Activated naive CD4-positive, alpha-beta T cell treated with anti-CD3 and anti-CD28 coated beads, Interleukin-2, amount 50 U/mL, for 24 hours (primary cell): Measurements from ENCODE around the gene TCERG1L.
"Not testable (repeated sequence)": the region's sequence is repeated elsewhere in the genome, so short reads cannot be mapped to it uniquely, and the experiment has no call there.

Experiments used
- H3K27ac Mint-ChIP-seq: one replicate; pipeline ENCODE4 v1.8.0; 2021; ENCODE audit warnings: mild to moderate bottlenecking, mixed read lengths
- H3K27me3 Mint-ChIP-seq: one replicate; pipeline ENCODE4 v1.8.0; 2021; ENCODE audit warnings: mixed read lengths
- H3K36me3 Mint-ChIP-seq: one replicate; pipeline ENCODE4 v1.8.0; 2021; ENCODE audit warnings: mixed read lengths
- H3K4me1 Mint-ChIP-seq: one replicate; pipeline ENCODE4 v1.8.0; 2021; ENCODE audit warnings: mixed read lengths
- H3K4me3 Mint-ChIP-seq: one replicate; pipeline ENCODE4 v1.8.0; 2021; ENCODE audit warnings: mild to moderate bottlenecking, mixed read lengths
- H3K9me3 Mint-ChIP-seq: one replicate; pipeline ENCODE4 v1.8.0; 2021; ENCODE audit warnings: mixed read lengths

Gene TCERG1L

DNA sequence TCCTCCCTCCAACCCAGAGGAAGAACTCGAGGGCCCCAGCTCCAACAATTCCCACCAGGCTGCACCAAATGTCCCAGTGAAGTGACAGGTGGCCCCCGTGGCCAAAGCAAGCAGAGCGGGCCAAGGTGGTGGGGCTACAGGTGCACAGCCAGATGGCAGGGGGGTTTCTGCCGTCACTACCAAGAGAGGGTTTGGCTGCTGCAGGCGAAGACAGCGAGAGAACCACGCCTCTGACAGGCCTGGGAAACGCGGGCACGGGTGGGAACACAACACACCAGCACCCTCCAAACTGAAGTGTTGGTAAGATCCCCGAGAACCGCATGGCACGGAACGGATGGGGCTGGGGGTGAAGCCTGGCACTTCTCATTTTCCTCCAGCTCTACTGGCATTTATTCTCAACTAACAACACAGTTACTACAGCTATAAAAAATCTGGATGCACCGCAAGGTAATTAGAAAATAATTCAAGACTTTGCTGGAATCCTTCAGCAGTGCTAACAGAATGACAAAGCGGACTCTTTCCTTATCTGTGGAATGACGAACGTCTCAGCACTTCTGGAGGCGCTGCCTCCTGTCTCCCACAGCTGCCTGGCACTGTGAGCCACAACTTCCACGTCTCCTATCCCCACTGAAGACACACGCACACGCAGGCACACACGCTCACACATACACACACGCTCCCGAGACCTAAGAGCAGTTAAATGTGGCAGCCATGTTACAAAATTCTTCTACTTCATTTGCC lies 167.9 kb downstream of the TCERG1L start:
- Mint-ChIP-seq H3K9me3 (no peaks in the 10 kb centered on the region), H3K4me3 (no peak overlapping the region), H3K36me3 (no peaks in the 10 kb centered on the region), H3K4me1 (no peaks in the 10 kb centered on the region), H3K27ac (no peak overlapping the region), H3K27me3 (no peaks in the 10 kb centered on the region)

GRCh38 chr10:131142517-131143380 lies 168.8 kb downstream of the TCERG1L start:
- Mint-ChIP-seq H3K9me3 (no peaks in the 10 kb centered on the region), H3K4me3 (no peak overlapping the region), H3K27ac (no peak overlapping the region), H3K27me3 (no peaks in the 10 kb centered on the region), H3K36me3 (no peaks in the 10 kb centered on the region), H3K4me1 (no peaks in the 10 kb centered on the region)

GRCh38 chr10:131141645-131142516 lies 169.6 kb downstream of the TCERG1L start:
- no peaks in the 10 kb centered on the region for H3K4me1 Mint-ChIP-seq
- H3K9me3 Mint-ChIP-seq: no peaks in the 10 kb centered on the region
- H3K27me3 Mint-ChIP-seq: no peaks in the 10 kb centered on the region
- no peak overlapping the region for H3K4me3 Mint-ChIP-seq
- no peaks in the 10 kb centered on the region for H3K36me3 Mint-ChIP-seq
- no peak overlapping the region for H3K27ac Mint-ChIP-seq

GRCh38 chr10:131141207-131141606 lies 170.3 kb downstream of the TCERG1L start:
- Mint-ChIP-seq H3K4me1 (no peaks in the 10 kb centered on the region), H3K27ac (no peak overlapping the region), H3K36me3 (no peaks in the 10 kb centered on the region), H3K4me3 (no peak overlapping the region), H3K27me3 (no peaks in the 10 kb centered on the region), H3K9me3 (no peaks in the 10 kb centered on the region)

DNA sequence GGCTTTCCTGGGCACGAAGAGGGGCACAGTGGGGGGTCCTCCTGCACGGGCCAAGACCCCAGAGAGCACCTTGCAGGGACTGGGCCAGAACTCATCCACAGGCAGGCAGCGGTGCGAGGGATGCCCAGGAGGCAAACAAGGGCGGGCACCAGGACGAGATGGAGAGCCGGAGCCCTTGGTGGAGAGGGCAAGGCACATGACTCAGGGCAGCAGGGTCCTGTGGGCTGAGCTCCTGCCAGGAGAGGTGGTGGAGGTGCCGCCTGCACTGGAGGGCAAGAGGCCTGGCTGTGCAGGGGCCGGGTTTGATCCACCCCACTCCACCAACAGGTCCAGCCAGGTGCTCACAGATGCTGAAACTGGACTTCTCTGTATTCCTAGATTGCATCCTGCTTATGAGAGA lies 170.9 kb downstream of the TCERG1L start:
- Mint-ChIP-seq H3K36me3 (no peaks in the 10 kb centered on the region), H3K4me3 (no peak overlapping the region), H3K4me1 (no peaks in the 10 kb centered on the region), H3K27me3 (no peaks in the 10 kb centered on the region), H3K27ac (no peak overlapping the region), H3K9me3 (no peaks in the 10 kb centered on the region)

- Mint-ChIP-seq H3K9me3 (no peaks in the 10 kb centered on the region), H3K27me3 (no peaks in the 10 kb centered on the region), H3K4me1 (no peaks in the 10 kb centered on the region), H3K27ac (no peak overlapping the region), H3K36me3 (no peaks in the 10 kb centered on the region), H3K4me3 (no peak overlapping the region)
These were observed 174.3 kb downstream of the TCERG1L start for GRCh38 chr10:131137223-131137622.

- H3K27me3 Mint-ChIP-seq, H3K9me3 Mint-ChIP-seq, H3K36me3 Mint-ChIP-seq, H3K4me3 Mint-ChIP-seq, H3K27ac Mint-ChIP-seq, H3K4me1 Mint-ChIP-seq: not testable (repeated sequence)
These were observed 175.2 kb downstream of the TCERG1L start for GRCh38 chr10:131136336-131136735.

- H3K27ac Mint-ChIP-seq: no peak overlapping the region
- H3K9me3 Mint-ChIP-seq: no peaks in the 10 kb centered on the region
- no peaks in the 10 kb centered on the region for H3K36me3 Mint-ChIP-seq
- no peaks in the 10 kb centered on the region for H3K27me3 Mint-ChIP-seq
- H3K4me1 Mint-ChIP-seq: no peaks in the 10 kb centered on the region
- H3K4me3 Mint-ChIP-seq: no peak overlapping the region
These were observed 175.8 kb downstream of the TCERG1L start for GRCh38 chr10:131135716-131136115.

- Mint-ChIP-seq H3K4me3 (no peak overlapping the region), H3K9me3 (no peaks in the 10 kb centered on the region), H3K36me3 (no peaks in the 10 kb centered on the region), H3K27ac (no peak overlapping the region), H3K27me3 (no peaks in the 10 kb centered on the region), H3K4me1 (no peaks in the 10 kb centered on the region)
These were observed 176.9 kb downstream of the TCERG1L start for GRCh38 chr10:131134651-131135050.

- Mint-ChIP-seq H3K9me3 (no peaks in the 10 kb centered on the region), H3K36me3 (no peaks in the 10 kb centered on the region), H3K4me1 (no peaks in the 10 kb centered on the region), H3K27me3 (no peaks in the 10 kb centered on the region), H3K27ac (no peak overlapping the region), H3K4me3 (no peak overlapping the region)
These were observed 177.4 kb downstream of the TCERG1L start for GRCh38 chr10:131134001-131134576.

- Mint-ChIP-seq H3K9me3 (no peaks in the 10 kb centered on the region), H3K36me3 (no peaks in the 10 kb centered on the region), H3K4me3 (no peak overlapping the region), H3K27me3 (no peaks in the 10 kb centered on the region), H3K27ac (no peak overlapping the region), H3K4me1 (peaks cover 6% of the 10 kb centered on the region)
These were observed 178.8 kb downstream of the TCERG1L start for GRCh38 chr10:131132681-131133080.

GRCh38 chr10:131131726-131132591 lies 179.6 kb downstream of the TCERG1L start:
- no peak overlapping the region for H3K4me3 Mint-ChIP-seq
- H3K9me3 Mint-ChIP-seq: no peaks in the 10 kb centered on the region
- H3K4me1 Mint-ChIP-seq: peaks cover 13% of the 10 kb centered on the region
- H3K27ac Mint-ChIP-seq: no peak overlapping the region
- no peaks in the 10 kb centered on the region for H3K36me3 Mint-ChIP-seq
- H3K27me3 Mint-ChIP-seq: no peaks in the 10 kb centered on the region

- H3K27ac Mint-ChIP-seq: no peak overlapping the region
- H3K36me3 Mint-ChIP-seq: no peaks in the 10 kb centered on the region
- no peaks in the 10 kb centered on the region for H3K9me3 Mint-ChIP-seq
- H3K4me1 Mint-ChIP-seq: peaks cover 17% of the 10 kb centered on the region
- no peak overlapping the region for H3K4me3 Mint-ChIP-seq
- H3K27me3 Mint-ChIP-seq: no peaks in the 10 kb centered on the region
These were observed 181.5 kb downstream of the TCERG1L start for GRCh38 chr10:131130025-131130424.

DNA sequence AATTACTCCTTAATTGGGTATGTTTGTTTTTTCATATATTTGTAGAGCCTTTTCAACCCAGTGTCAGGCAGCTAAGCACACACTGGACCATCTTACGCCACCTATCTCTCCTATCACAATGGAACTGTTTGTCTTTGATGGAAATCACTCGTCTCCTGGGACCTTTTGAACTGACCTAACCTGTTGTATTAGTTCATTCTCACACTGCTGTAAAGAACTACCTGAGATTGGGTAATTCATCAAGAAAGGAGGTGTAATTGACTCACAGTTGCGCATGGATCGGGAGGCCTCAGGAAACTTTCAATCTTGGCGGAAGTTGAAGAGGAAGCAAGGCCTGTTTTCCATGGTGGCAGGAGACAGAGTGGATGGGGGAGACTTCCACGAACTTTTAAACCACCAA lies 182.0 kb downstream of the TCERG1L start:
- H3K27me3 Mint-ChIP-seq: no peaks in the 10 kb centered on the region
- H3K9me3 Mint-ChIP-seq: no peaks in the 10 kb centered on the region
- H3K27ac Mint-ChIP-seq: no peak overlapping the region
- H3K4me3 Mint-ChIP-seq: no peak overlapping the region
- no peaks in the 10 kb centered on the region for H3K36me3 Mint-ChIP-seq
- peaks cover 17% of the 10 kb centered on the region for H3K4me1 Mint-ChIP-seq

DNA sequence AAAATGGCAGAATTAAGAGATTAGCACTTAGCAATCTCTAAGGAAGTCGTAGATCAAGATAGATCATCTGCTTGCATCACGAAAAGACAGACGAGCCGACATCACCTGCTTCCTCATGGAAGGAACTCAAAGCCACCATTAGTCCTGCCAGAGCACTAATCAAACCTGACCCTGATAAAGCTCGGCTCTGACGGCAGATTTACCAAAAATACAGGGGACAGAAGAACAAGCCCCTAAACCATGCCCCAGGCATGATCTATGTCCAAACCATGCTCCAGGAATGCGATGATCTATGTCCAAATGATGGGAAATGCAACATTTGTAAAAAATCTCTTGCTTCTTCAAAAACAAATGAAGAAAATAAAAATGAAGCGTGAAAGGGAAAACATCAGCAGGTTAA lies 182.8 kb downstream of the TCERG1L start:
- H3K4me3 Mint-ChIP-seq: no peak overlapping the region
- H3K27ac Mint-ChIP-seq: no peak overlapping the region
- peaks cover 17% of the 10 kb centered on the region for H3K4me1 Mint-ChIP-seq
- no peaks in the 10 kb centered on the region for H3K9me3 Mint-ChIP-seq
- no peaks in the 10 kb centered on the region for H3K27me3 Mint-ChIP-seq
- H3K36me3 Mint-ChIP-seq: no peaks in the 10 kb centered on the region
